Cerebellar cortex (tissue), 1 donor: ENCODE results near the gene RNPEPL1.

Experiments
- DNase-seq: peaks from one replicate; pipeline ENCODE4 v3.0.0-alpha.2; 2015; ENCODE audit warnings: low spot score

RNPEPL1 gene

GRCh38 chr2:240591784-240592183 lies 23.5 kb downstream of the RNPEPL1 start:
- DNase-seq: no peak

GRCh38 chr2:240593026-240593702 lies 24.9 kb downstream of the RNPEPL1 start:
- DNase-seq: no peak

DNA sequence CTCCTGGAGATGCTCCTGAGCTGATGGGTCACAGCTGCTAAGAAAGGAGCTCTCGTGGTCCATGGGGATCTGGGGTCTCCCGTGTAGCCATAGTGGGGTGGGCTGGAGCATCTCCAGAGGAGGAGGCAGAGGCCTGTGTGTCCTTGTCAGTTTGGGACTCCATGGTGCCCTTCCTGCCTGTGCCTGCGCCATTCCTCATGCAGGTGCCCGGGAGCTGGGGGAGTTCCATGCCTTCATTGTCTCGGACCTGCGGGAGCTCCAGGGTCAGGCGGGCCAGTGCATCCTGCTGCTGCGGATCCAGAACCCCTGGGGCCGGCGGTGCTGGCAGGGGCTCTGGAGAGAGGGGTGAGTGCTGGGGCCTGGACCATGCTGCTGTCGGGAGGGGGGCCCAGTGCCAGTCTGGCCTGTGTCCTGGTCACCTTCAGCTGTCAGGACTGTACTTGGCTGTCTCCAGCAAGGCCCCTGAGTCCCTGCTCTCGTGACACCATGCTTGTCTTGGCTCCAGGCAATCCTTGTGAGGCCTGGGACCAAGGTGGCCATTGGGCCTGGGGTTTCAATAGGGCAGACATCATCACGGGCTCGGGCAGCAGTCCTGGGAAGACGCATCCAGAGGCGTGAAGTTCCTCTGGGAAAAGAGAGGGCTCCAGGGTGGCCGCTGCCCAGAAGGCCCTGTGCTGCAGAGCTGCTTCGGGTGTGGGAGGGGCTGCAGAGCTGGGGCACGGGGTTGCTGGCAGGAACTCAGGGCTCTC lies 25.6 kb downstream of the RNPEPL1 start:
- no peak for DNase-seq

GRCh38 chr2:240594511-240595380 lies 26.5 kb downstream of the RNPEPL1 start:
- no peak for DNase-seq

DNA sequence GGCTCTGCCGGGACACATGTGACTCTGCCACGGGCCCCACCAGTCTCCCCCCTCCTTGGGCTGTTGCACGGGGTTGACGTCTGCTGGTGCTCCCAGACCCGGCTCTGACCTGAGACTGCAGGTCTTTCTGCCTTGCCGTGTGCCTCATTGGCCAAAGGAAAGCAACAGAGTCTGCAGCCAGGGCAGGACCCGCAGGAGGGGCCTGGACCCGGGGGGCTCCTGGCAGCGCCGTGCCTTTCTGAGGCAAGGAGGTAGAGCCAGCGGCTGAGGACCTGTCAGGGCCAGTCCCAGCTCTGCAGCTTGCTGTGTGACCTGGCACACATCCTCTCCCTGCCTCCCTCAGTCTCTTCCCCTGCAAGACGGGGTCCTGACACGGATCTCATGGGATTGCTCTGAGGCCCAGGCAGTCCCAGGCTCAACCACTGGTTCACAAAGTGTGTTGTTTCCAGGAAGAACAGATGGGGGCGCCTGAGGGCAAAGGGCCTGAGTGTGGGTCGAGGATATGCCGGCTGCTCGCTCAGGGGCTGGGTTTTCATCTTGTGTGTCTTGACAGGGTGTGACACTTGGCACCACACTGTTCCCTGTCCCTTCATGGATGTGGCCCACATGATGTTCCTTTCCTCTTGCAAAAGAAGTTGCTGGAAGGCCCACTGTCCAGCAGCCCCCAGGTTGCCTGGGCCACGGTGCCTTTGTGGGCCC lies 27.2 kb downstream of the RNPEPL1 start:
- DNase-seq: peak; percentile 51

DNA sequence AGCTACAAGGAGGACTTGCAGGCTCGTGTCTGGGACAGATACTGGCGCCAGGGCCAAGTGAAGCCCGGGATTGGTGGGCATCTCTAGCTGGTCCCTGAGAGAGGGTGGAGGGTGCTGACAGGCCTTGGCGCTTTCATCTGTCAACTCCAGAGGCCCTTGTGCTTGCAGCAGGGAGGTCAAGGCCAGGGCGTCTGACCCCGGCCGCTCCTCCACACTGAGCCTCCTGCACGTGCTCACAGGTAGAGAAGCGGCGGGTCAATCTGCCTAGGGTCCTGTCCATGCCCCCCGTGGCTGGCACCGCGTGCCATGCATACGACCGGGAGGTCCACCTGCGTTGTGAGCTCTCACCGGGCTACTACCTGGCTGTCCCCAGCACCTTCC lies 27.8 kb downstream of the RNPEPL1 start:
- no peak for DNase-seq

DNA sequence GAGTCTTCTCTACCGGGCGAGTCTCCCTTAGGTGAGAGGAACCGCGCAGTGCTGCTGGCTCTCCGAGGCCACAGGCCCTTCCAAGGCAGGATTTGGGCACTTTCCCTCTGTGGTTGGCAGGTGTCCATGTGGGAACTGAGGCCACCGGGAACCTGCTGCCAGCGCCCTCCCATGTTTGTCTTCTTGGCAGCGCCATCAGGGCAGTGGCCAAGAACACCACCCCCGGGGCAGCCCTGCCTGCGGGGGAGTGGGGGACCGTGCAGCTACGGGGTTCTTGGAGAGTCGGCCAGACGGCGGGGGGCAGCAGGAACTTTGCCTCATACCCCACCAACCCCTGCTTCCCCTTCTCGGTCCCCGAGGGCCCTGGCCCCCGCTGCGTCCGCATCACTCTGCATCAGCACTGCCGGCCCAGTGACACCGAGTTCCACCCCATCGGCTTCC lies 28.2 kb downstream of the RNPEPL1 start:
- DNase-seq: peak; percentile 92

DNA sequence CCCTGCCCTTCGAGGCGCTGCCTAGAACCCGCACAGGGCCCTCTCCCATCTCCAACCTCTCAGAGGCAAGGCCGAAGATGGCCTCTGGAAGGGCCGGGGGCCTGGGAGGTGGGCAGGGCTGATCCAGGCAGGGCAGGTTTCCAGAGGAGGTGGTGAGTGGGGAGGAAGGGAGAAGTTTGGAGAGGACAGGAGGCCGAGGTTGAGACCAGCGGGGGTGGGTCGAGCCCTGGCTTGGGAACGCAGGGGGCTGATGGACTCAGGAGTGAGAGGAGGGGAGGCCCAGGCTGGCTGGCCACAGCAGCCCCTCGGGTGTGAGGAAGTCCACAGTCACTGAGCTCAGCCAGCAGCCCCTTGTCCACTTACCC lies 28.8 kb downstream of the RNPEPL1 start:
- no peak for DNase-seq

- no peak for DNase-seq
Observed at GRCh38 chr2:240597419-240598181, 29.3 kb downstream of the RNPEPL1 start.

DNA sequence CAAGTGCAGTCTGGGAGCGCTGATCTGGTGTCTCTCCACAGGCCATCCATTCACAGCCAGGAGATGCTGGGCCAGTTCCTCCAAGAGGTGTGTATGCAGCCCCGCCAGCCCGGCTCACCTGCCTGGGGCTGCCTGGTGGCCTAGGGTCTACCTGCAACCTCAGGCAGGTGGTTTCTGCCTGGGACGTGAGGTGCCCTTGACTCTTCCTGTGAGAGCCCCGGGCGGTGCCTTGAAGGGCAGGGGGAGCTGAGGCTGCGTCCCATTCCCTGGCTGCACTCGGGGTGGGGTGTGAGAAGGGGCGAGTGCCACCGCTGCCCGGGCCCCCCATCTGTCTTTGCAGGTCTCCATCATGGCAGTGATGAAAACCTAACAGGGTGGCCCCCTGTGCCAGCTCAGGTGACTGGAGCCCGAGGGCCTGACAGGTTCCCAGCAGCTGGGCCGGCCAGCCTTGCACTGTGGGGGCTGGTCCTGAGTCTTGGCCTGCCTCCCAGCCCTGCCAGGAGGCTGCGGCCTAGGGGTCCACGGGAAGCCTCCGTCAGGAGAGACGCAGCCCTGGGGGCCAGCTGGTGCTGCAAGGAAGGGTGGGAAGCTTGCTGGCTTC lies 30.1 kb downstream of the RNPEPL1 start:
- no peak for DNase-seq

DNA sequence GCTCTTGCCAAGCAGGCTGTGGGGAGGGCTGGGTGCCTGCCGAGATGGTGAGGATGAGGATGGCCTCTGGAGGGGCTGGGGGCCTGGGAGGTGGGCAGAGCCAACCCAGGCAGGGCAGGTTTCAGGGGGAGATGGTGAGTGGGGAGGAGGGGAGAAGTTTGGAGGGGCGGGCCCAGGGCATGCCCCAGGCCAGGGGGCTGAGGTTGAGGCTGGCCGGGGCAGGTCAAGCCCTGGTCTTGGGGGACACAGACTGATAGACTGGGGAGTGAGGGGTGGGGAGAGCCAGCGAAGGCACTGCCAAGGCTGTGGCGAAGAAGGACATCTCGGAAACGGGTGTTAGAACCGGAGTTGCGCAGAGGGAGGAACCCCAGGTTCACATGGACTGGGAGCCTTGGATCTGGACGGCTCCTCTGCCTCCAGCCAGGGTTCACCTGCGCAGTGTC lies 30.9 kb downstream of the RNPEPL1 start:
- no peak for DNase-seq

- DNase-seq: no peak
Observed at GRCh38 chr2:240600451-240600961, 32.2 kb downstream of the RNPEPL1 start.

GRCh38 chr2:240601061-240601830 lies 33.0 kb downstream of the RNPEPL1 start:
- no peak for DNase-seq

DNA sequence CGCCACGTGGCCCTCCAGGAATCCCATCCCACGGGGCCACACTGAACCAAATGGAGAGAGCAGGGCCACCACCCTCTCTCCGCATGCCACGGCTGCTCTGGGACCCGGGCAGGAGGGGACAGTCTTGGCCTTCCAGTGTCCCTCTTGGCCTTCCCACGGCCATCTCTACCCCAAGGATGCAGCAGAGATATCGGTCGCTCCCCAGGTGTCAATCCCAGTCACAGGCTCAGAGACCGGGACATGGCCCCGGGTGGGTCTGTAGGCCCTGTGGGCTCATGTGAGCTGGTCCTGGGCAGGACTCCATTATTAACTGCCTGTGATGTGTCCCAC lies 33.5 kb downstream of the RNPEPL1 start:
- DNase-seq: no peak

DNA sequence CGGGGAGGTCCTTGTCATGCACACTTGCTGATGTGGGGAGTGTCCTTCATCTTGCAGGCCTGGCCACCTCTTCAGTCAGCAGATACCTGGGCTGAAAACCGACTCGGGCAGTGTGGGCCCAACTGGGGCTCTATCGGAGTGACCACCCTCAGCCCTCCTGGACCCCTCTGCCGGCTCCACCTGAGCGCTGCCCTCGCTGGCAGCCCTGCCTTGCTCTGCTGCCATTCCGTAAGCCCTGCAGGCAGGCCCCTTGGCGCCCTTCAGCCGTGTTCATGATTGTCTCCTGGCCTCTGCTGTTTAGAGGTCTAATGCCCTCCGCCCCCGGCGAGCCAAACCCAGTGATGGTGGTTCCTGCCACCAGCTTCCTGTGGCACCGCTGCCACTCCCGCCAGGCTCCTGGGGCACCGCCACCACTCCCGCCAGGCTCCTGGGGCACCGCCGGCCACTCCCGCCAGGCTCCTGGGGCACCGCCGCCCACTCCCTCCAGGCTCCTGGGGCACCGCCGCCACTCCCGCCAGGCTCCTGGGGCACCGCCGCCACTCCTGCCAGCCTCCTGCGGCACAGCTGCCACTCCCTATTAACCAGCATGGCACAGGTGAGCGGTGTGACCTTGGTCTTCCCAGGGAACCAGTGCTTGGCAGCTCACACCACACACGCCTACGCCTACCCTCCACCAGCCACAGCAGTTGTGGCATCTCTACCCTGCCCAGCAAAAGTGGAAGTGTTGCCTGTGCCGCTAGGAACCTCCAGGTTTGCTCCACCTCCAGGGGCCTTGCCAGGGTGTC lies 34.2 kb downstream of the RNPEPL1 start:
- no peak for DNase-seq

- no peak for DNase-seq
Observed at GRCh38 chr2:240603081-240603835, 35.0 kb downstream of the RNPEPL1 start.

- DNase-seq: no peak
Observed at GRCh38 chr2:240603846-240604245, 35.6 kb downstream of the RNPEPL1 start.

- peak; percentile 64 for DNase-seq
Observed at GRCh38 chr2:240604291-240604938, 36.1 kb downstream of the RNPEPL1 start.
